Nephron (organoid): ENCODE results near the gene SYT2.
A peak's percentile ranks its signal among the peaks of the same experiment; 100 is the strongest.

ENCODE experiments used
- H3K27ac Mint-ChIP-seq, 3 experiments: 2 replicates each; pipeline ENCODE4 v1.8.0; 2020; ENCODE audit warnings: mixed read lengths in 3 of 3, mild to moderate bottlenecking in 2 of 3, moderate library complexity in 1 of 3
- H3K27me3 Mint-ChIP-seq: 2 replicates; pipeline ENCODE4 v1.8.0; 2021; ENCODE audit warnings: low read depth, mild to moderate bottlenecking, moderate library complexity, mixed read lengths
- H3K36me3 Mint-ChIP-seq: 2 replicates; pipeline ENCODE4 v1.8.0; 2020; ENCODE audit warnings: low read depth, mixed read lengths
- H3K4me1 Mint-ChIP-seq: 2 replicates; pipeline ENCODE4 v1.8.0; 2020; ENCODE audit warnings: mixed read lengths
- H3K4me3 Mint-ChIP-seq, 3 experiments: 2 replicates each; pipeline ENCODE4 v1.8.0; 2020; ENCODE audit warnings: mild to moderate bottlenecking in 3 of 3, mixed read lengths in 3 of 3, moderate library complexity in 2 of 3
- H3K9me3 Mint-ChIP-seq: 2 replicates; pipeline ENCODE4 v1.8.0; 2020; ENCODE audit warnings: mixed read lengths
- CTCF ChIP-seq, 3 experiments: fragments of 200-600 bp; sonication (generic); IDR thresholded peaks; one replicate each; pipeline ENCODE4 v1.5.0; 2021; ENCODE audit warnings: antibody characterized with exemption in 3 of 3; ENCODE audit not compliant: unreplicated experiment in 3 of 3

The SYT2 gene

DNA sequence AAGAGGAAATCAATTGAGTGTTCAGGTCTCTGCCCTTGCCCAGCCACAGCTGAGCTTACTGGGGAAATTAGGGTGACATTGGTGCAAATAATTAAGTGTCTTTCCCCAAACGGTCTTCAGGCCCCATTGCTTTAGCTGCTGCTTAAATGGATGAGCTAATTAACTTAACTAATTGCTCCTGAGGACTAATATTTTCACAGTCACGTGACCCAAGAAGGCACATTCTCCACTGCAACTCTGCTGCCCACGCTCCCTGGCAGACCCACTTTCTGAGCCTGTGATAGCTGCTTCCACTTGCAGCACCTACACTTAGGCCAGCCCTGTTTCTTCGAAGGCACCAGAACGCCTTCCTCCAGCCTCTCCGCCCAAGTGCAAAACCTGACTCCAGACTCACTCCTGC, 56.2 kb downstream of the SYT2 start:
- no peak overlapping the region for H3K4me3 Mint-ChIP-seq
- no peaks in the 10 kb centered on the region for H3K9me3 Mint-ChIP-seq
- peaks cover 52% of the 10 kb centered on the region for H3K27me3 Mint-ChIP-seq
- no peaks in the 10 kb centered on the region for H3K36me3 Mint-ChIP-seq
- no peak for TF ChIP-seq CTCF (IDR thresholded peaks at IDR 0.05; ENCODE audit: unreplicated experiment in 3 of 3)
- H3K4me1 Mint-ChIP-seq = peaks cover 20% of the 10 kb centered on the region
- H3K27ac Mint-ChIP-seq = no peak overlapping the region

DNA sequence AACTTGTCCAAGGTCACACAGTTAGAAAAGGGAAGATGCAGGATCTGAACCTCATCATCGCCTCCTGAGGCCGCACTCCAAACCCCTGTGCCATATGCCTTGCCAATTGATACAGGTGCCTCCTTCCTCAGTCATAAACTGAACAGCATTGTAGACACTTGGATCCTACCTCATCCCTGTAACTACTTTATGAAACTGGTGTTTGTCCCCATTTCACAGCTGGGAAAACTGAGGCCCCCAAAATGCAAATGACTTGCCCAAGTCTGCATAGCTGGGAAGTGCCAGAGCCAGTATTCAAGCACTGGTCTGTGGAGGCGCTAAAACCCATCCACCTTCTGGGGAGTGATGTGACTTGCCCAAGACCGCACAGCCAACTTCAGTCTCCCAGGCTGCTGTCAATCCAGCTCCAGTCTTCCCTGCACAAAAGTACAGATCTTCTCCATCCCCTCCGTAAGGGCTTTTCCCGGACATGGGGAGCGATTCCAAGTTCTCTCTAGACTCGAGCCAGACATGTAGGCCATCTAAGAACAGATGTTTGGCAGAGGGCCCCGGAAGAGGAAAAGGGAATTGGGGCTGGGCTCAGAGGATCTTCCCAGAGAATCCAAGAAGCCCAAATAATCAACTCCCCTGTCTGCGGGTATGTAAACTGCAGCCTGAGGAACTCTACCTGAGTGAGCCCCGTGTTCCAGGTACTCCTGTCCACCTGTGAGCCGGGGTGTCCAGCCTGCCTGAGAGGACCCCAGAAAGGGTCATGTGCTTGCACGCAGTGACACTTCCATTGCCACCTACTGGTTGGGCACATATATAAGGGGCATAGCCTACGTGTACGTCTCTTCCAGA, 60.5 kb downstream of the SYT2 start:
- Mint-ChIP-seq H3K27me3 (peaks cover 63% of the 10 kb centered on the region), H3K36me3 (no peaks in the 10 kb centered on the region), H3K9me3 (no peaks in the 10 kb centered on the region), H3K4me3 (no peak overlapping the region), H3K4me1 (peaks cover 23% of the 10 kb centered on the region), H3K27ac (peak overlapping the region in 1 of 3 experiments; percentile 58)
- TF ChIP-seq CTCF (IDR thresholded peaks at IDR 0.05; ENCODE audit: unreplicated experiment in 3 of 3) = peak in 1 of 3 experiments; percentile 10

DNA sequence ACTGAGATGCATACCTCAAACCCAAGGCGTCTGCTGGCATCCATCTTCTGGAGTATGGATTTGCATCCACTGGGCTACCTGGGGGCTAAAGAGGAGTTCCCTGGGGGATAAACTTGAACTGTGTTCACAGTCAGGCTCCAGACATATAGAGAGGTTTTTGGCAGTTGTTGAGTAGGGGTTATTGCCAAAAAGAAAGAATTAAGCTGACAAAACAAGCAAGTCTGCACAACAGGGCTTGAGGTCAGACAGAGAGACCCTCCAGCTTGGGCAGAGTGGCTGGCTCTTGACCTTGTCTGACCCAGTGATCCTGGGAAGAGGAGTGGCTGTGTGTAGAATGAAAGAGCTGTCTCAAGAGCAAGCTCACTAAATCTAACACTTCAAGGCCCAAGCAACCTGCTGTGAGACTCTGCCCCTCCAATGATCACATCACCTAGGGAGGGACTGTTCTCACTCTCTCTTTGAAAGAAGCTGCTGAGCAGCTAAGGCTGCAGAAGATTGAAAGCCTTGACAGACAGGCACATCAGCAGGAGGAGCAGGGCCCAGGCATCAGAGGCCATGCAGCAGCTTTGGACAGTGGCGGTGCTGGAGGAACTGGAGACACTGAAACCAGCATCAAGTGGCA, 61.5 kb downstream of the SYT2 start:
- Mint-ChIP-seq H3K27ac (peak overlapping the region in 1 of 3 experiments; percentile 10), H3K27me3 (peaks cover 66% of the 10 kb centered on the region)

GRCh38 chr1:202645097-202645476, 65.2 kb downstream of the SYT2 start:
- H3K27ac Mint-ChIP-seq = no peak overlapping the region
- H3K9me3 Mint-ChIP-seq = no peaks in the 10 kb centered on the region
- H3K4me1 Mint-ChIP-seq = peaks cover 41% of the 10 kb centered on the region
- H3K4me3 Mint-ChIP-seq = peak overlapping the region; percentile 77 to 86 (median 79)
- TF ChIP-seq CTCF (IDR thresholded peaks at IDR 0.05; ENCODE audit: unreplicated experiment in 3 of 3) = no peak
- H3K36me3 Mint-ChIP-seq = no peaks in the 10 kb centered on the region
- H3K27me3 Mint-ChIP-seq = peaks cover 80% of the 10 kb centered on the region

More for the DNA sequence above, 61.5 kb downstream of the SYT2 start:
- peak overlapping the region in 1 of 3 experiments; percentile 7 for H3K4me3 Mint-ChIP-seq
- TF ChIP-seq CTCF (IDR thresholded peaks at IDR 0.05; ENCODE audit: unreplicated experiment in 3 of 3) = no peak
- no peaks in the 10 kb centered on the region for H3K9me3 Mint-ChIP-seq
- H3K36me3 Mint-ChIP-seq = no peaks in the 10 kb centered on the region
- H3K4me1 Mint-ChIP-seq = peaks cover 27% of the 10 kb centered on the region

GRCh38 chr1:202644219-202645096, 65.8 kb downstream of the SYT2 start:
- TF ChIP-seq CTCF (IDR thresholded peaks at IDR 0.05; ENCODE audit: unreplicated experiment in 3 of 3) = no peak
- H3K4me3 Mint-ChIP-seq = peak overlapping the region; percentile 79 to 86 (median 81)

More at GRCh38 chr1:202644219-202645096, 65.8 kb downstream of the SYT2 start:
- Mint-ChIP-seq H3K27me3 (peaks cover 79% of the 10 kb centered on the region), H3K36me3 (no peaks in the 10 kb centered on the region), H3K4me1 (peaks cover 40% of the 10 kb centered on the region), H3K9me3 (no peaks in the 10 kb centered on the region), H3K27ac (peak overlapping the region in 2 of 3 experiments; percentile 31 to 35)
